Islet of Langerhans (tissue), 1 donor: ENCODE data around the gene GGT5.
A peak's percentile ranks its signal among the peaks of the same experiment; 100 is the strongest.
"Not testable (repeated sequence)": the region's sequence is repeated elsewhere in the genome, so short reads cannot be mapped to it uniquely, and the experiment has no call there.

Experiments used
- FAIRE-seq: peaks from one replicate; lab custom pipeline; 2011; peaks lifted over from hg19 to GRCh38; lab: Jason Lieb, UNC

Gene GGT5

DNA sequence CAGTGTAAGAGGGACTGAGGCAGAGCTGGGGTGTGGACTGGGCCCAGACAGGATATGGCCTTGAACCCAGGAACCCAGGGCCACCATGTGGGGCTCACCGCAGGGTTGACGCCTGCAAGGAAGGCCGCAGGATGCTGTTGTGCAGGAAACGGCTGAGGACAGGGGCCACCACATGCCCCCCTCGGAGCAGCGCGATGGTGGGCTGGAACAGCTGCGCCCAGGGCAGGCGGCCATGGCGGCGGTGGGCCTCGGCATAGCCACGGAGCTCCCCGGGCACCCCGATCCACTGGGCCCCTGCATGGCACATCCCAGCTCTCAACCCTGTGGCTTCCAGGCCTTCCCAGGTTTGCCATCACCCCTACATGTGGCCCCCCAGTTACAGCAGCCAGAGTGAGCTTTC is 12.2 kb downstream of the GGT5 start:
- no peak for FAIRE-seq

DNA sequence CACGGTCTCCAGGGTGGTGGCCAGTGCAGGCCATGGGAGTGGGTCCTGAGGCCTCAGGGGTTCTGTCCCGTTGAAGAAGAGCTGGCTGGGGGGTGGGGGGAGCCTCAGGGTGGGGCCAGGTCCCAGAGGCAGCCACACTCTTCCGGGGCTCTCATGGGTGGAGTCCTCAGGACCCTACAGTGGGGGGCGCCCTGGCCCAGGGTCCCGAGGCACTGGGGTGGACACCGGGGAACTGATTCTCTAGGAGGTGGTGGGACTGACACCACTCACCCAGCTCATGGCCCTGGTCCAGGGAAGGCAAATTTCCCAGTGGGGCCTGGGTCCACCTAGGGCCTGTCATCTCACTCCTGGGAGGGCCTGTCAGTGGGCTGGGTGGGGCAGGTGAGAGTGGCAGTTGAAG is 12.8 kb downstream of the GGT5 start:
- FAIRE-seq = no peak

GRCh38 chr22:24231706-24232105 is 13.2 kb downstream of the GGT5 start:
- FAIRE-seq = no peak

- FAIRE-seq = no peak
Observed at GRCh38 chr22:24230911-24231656, 13.8 kb downstream of the GGT5 start.

GRCh38 chr22:24225951-24226350 is 18.9 kb downstream of the GGT5 start:
- no peak for FAIRE-seq

GRCh38 chr22:24225044-24225601 is 19.8 kb downstream of the GGT5 start:
- FAIRE-seq = no peak

- FAIRE-seq = no peak
Observed at GRCh38 chr22:24224468-24224867, 20.4 kb downstream of the GGT5 start.

GRCh38 chr22:24219750-24220149 is 25.1 kb downstream of the GGT5 start:
- no peak for FAIRE-seq

DNA sequence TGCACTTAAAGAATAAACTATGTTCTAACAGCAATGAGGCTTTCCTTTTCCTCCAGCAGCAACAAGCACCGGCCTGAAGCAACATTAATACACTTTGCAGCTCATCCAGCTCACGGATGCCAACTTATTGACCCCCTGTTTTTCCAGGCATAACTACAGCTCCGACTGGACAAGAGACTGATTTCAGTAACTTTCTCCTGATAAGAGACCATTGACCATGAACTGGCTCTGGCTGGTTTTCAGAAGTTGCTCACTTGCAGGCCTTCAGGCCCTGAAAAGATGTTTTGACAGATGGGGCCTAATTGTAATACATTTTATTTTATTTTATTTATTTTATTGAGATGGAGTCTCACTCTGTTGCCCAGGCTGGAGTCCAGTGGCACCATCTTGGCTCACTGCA is 27.5 kb downstream of the GGT5 start:
- FAIRE-seq = no peak

DNA sequence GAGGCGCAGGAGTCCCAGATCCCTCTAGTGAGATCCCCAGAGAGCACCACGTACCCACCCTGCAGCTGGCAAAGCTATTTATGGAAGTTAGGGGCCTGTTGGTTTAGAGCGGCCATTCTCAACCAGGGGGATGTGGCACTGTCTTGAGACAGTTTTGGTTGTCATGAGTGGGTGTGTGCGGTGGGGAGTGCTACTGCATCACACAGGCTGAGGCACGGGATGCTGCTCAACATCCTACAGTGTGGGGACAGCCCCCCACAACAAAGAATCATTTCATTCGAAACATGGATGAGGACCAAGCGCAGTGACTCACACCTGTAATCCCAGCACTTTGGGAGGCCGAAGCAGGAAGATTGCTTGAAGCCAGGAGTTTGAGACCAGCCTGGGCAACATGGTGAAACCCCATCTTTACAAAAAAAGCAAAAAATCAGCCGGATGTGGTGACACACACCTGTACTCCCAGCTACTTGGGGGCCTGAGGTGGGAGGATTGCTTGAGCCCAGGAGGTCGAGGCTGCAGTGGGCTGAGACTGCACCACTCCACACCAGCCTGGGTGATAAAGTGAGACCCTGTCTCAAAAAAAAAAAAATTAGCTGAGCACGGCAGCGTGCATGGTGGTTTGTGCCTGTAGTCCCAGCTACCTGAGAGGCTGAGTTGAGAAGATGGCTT is 28.2 kb downstream of the GGT5 start:
- FAIRE-seq = no peak

DNA sequence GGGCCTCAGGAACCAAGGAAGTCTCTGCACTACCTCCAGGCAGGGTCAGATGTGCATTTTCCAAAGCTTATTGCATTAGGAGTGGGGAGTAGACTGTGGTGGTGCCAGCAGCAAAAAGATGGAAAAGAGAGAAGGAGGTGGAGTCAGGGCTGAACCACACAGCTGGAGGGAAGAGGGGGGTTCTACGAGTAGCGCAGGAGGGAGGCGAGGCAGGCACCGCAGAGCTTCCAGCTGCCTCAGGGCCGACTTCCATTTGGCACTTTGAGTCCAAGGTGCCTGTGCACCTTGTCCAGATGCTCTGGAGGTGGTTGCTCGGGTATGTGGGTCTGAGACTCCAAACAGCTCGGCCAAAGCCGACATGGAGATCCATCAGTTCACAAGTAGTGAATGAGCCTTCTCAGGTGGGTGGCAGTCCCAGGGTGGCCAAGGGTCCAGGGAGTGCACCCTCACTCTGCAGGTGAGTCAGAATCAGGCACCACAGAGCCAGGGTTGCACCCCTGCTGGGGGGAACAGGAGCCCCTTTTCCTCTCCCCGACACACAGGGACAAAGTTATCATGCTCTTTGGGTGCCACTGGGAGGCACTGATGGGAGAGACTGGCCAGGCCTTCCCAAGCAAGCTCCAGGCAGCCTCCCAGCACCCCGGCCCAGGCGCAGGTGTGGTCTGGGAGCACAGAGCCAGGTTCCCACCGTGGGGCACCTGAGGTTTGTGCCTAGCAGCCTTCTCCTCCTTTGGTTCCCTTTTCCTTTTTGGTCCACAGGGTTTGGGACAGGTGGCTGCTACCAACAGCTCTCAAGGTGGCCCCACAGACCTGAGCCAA is 30.2 kb downstream of the GGT5 start:
- FAIRE-seq = no peak

DNA sequence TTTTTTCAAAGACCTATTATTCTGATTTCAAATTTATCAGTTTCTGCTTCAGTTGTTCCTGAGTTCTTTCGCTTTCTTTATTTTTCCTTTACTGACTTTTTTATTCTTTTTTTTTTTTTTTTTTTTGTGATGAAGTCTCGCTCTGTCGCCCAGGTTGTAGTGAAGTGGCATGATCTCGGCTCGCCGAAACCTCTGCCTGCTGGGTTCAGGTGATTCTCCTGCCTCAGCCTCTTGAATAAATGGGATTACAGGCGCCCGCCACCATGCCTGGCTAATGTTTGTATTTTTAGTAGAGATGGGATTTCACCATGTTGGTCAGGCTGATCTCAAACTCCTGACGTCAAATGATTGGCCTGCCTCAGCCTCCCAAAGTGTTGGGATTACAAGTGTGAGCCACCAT is 31.8 kb downstream of the GGT5 start:
- not testable (repeated sequence) for FAIRE-seq

- FAIRE-seq = not testable (repeated sequence)
Observed at GRCh38 chr22:24211716-24212115, 33.2 kb downstream of the GGT5 start.

GRCh38 chr22:24210409-24210808 is 34.5 kb downstream of the GGT5 start:
- FAIRE-seq = not testable (repeated sequence)

- no peak for FAIRE-seq
Observed at GRCh38 chr22:24209687-24210086, 35.2 kb downstream of the GGT5 start.

DNA sequence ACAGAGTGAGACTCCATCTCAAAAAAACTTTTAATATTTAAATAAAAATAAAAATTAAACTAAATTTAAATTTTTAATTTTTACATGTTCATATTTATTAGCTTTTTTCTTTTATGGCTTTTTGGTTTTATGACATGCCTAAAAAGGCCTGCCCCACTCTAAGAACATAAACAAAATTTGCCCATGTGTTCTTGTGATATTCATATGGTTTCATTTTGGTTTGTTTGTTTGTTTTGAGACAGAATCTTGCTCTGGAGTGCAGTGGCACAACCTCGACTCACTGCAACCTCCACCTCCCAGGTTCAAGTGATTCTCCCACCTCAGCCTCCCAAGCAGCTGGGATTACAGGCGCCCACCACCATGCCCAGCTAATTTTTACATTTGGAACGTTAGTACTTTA is 35.9 kb downstream of the GGT5 start:
- FAIRE-seq = no peak

DNA sequence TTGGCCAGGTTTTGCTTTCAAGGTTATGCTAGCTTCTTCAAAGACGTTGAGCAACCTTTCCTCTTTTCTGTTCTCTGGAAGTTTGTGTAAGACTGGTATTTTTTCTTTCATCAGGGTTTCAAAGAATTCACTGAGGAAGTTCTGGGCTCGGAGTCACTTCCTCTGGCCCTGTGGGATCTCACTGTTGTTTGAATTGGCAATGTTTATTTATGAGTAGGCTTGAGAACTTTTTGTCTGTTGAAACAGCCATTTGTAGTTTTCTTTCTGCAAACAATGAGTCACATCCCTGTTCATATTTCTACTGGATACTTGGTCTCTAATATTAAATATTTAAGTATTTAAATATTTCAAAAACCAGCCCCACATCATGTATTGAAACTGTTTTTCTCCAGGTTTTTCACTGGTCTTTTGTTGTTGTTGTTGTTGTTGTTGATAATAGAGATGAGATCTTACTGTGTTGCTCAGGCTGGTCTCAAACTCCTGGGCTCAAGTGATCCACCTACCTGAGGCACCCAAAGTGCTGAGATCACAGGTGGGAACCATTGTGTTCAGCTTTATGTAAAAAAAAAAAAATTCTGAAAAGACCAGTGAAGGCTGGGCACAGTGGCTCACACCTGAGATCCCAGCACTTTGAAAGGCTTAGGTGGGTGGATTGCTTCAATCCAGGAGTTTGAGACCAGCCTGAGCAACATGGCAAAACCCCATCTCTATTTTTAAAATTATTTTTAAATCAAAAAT is 36.7 kb downstream of the GGT5 start:
- FAIRE-seq = peak; percentile 84

- no peak for FAIRE-seq
Observed at GRCh38 chr22:24207264-24208011, 37.4 kb downstream of the GGT5 start.

- FAIRE-seq = not testable (repeated sequence)
Observed at GRCh38 chr22:24206460-24207263, 38.2 kb downstream of the GGT5 start.

- FAIRE-seq = no peak
Observed at GRCh38 chr22:24205438-24206195, 39.3 kb downstream of the GGT5 start.
